Heart right ventricle (tissue), 16 donors: Measurements from ENCODE around the gene TMEM115. TPM values are rescaled to one million over a fixed set of nuclear protein-coding genes. Genes with fewer than 3 reads are reported as not detected.

ENCODE experiments used
- ATAC-seq, 8 donors: fragments of 200-7000 bp; cut with Tn5 transposase; one replicate each; pipeline ENCODE4 v1.9.1; 2020; ENCODE audit warnings: mild to moderate bottlenecking in 8 of 8, moderate library complexity in 8 of 8, moderate number of reproducible peaks in 1 of 8
- DNase-seq, 2 donors: peaks; one replicate each; pipeline ENCODE4 v3.0.0-alpha.2; 2020
- H3K27ac ChIP-seq, 10 donors: fragments of 200-600 bp; sonication (generic) in 2 of 10; one replicate each; pipeline versions ENCODE4 v1.5.0 to v1.8.0; 2020 to 2022; ENCODE audit warnings: mild to moderate bottlenecking in 3 of 10
- H3K27me3 ChIP-seq, 7 donors: fragments of 200-600 bp; one replicate each; pipeline ENCODE4 v1.8.0; 2021 to 2022; ENCODE audit warnings: mild to moderate bottlenecking in 2 of 7
- H3K36me3 ChIP-seq, 9 donors: fragments of 200-600 bp; sonication (generic) in 1 of 9; one replicate each; pipeline versions ENCODE4 v1.5.0 to v1.8.0; 2020 to 2022; ENCODE audit warnings: mild to moderate bottlenecking in 2 of 9
- H3K4me1 ChIP-seq, 9 donors: fragments of 200-600 bp; sonication (generic) in 1 of 9; one replicate each; pipeline versions ENCODE4 v1.5.0 to v1.8.0; 2020 to 2022; ENCODE audit warnings: mild to moderate bottlenecking in 4 of 9
- H3K4me3 ChIP-seq, 10 donors: fragments of 200-600 bp; sonication (generic) in 2 of 10; one replicate each; pipeline versions ENCODE4 v1.5.0 to v1.8.0; 2020 to 2022; ENCODE audit warnings: mild to moderate bottlenecking in 7 of 10, moderate library complexity in 2 of 10
- H3K9me3 ChIP-seq, 11 donors: fragments of 200-600 bp in 10 of 11; sonication (generic) in 2 of 11; one replicate each; pipeline versions ENCODE4 v1.5.0 to v1.8.0; 2013 to 2022; ENCODE audit warnings: mild to moderate bottlenecking in 2 of 11, control low read depth in 1 of 11, moderate library complexity in 1 of 11
- CTCF ChIP-seq, 9 donors: fragments of 200-600 bp; sonication (generic) in 2 of 9; IDR thresholded peaks; one replicate each; pipeline versions ENCODE4 v1.5.0 to v1.8.0; 2021 to 2022; ENCODE audit warnings: antibody characterized with exemption in 9 of 9, mild to moderate bottlenecking in 5 of 9, moderate library complexity in 1 of 9
- WGBS, 2 donors: extraction: QIAGEN DNeasy Blood & Tissue Kit; methylation state at CpG; one replicate each; pipeline ENCODE4 v1.1.7; 2013; ENCODE audit warnings: inconsistent platforms in 1 of 2; 5-methylcytosine and 5-hydroxymethylcytosine counted together
- intact Hi-C, 10 donors: fragments of 100-400 bp; cut with DNase I; formaldehyde crosslinking; loops; one replicate each; pipeline versions ENCODE4 v1.11.1 to v1.14.2; 2022
- polyA plus RNA-seq, 2 donors: library from polyadenylated mRNA; stranded (reverse); fragments of 200-250 nt; gene quantifications; one replicate each; pipeline ENCODE4 v1.2.3, GENCODE V29; 2013
- total RNA-seq, 10 donors: library from RNA; stranded (reverse); fragmentation: NEBNext Ultra II Directional in 3 of 10; extraction: Animal tissue kit (Norgen Biotek cat#: 25700) in 3 of 10; gene quantifications; one replicate each; pipeline versions ENCODE4 v1.2.1 to v1.2.4, GENCODE V29; 2021 to 2023
- donor health status: Arrhythmogenic right ventricular cardiomyopathy.
- donor health status: ischemic (EF 13 %, LVEDD 7.1; RV severe dilation, severe dysfunction).
- donor health status: healthy with polysubstance abuse.
- donor health status: DM: no; HTN: yes; CAD: no.
- donor health status: DM: no; HTN: no; CAD: no.
- donor health status: ischemic (EF 25% LVEDD 6.9; RV normal size, moderate dysfunction).
- donor health status: ischemic (EF 25% LVEDD 5.7; RV mildly dilated, moderate dysfunction).
- donor health status: healthy.
- donor health status: DM: yes; HTN: yes; CAD: no.
- donor health status: Ischemic cardiomyopathy.
- donor health status: ischemic (EF 35%, LVEDD 5.7; RV mildly dilated, moderate dysfunction).
- donor health status: nonischemic (EF 11% LVEDD 7.7; RV severe dilation, severe dysfunction).
- donor health status: DM: yes; HTN: yes; CAD: no.
- donor health status: PGD.
- donor health status: ischemic (EF 29% LVEDD 5.4; RV normal size, mild dysfunction).
- donor health status: nonischemic (EF 23%, LVEDD 6.1; RV moderate dilation, normal function).

The TMEM115 gene
- total and polyA plus RNA-seq, 12 donors = 18.1 to 47.6 (median 24.2) TPM

DNA sequence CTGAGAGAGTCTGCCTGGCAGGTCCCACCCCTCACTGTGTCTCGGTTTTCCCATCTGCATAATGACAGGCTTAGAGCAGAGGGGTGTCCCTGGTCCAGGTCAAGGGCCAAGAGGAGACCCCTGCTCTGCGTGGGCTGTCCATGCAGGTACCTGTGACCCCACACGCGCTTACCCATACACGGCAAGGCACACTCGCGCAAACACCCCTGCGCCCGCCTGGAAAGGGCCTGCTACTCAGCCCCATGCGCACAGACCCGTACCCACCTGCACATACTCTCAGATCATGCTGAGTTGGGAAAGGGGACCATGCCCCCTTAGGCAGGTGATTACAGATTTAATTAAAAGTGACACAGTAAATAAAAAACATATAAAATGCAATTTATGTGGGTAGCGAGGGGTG lies 23.4 kb upstream of the TMEM115 start:
- ATAC-seq (no peak), DNase-seq (no peak)
- WGBS, 2 donors = 91 to 93% methylated on average over 12 of the region's 12 CpGs
- no peak for TF ChIP-seq CTCF (IDR thresholded peaks at IDR 0.05)
- Histone ChIP-seq H3K36me3 (no peaks in the 10 kb centered on the region), H3K9me3 (no peaks in the 10 kb centered on the region), H3K27me3 (no peaks in the 10 kb centered on the region), H3K4me1 (no peaks in the 10 kb centered on the region), H3K27ac (no peak overlapping the region), H3K4me3 (no peak overlapping the region)
- intact Hi-C loops = no loop called here

- ATAC-seq = no peak
- Histone ChIP-seq H3K36me3 (no peaks in the 10 kb centered on the region), H3K4me1 (no peaks in the 10 kb centered on the region), H3K9me3 (no peaks in the 10 kb centered on the region), H3K4me3 (no peak overlapping the region), H3K27ac (no peak overlapping the region), H3K27me3 (no peaks in the 10 kb centered on the region)
- 91 to 94% methylated on average over 4 of the region's 4 CpGs for WGBS, 2 donors
- intact Hi-C loops = no loop called here
- DNase-seq = no peak
- TF ChIP-seq CTCF (IDR thresholded peaks at IDR 0.05) = no peak
Measured at GRCh38 chr3:50381383-50381782, 22.1 kb upstream of the TMEM115 start.

DNA sequence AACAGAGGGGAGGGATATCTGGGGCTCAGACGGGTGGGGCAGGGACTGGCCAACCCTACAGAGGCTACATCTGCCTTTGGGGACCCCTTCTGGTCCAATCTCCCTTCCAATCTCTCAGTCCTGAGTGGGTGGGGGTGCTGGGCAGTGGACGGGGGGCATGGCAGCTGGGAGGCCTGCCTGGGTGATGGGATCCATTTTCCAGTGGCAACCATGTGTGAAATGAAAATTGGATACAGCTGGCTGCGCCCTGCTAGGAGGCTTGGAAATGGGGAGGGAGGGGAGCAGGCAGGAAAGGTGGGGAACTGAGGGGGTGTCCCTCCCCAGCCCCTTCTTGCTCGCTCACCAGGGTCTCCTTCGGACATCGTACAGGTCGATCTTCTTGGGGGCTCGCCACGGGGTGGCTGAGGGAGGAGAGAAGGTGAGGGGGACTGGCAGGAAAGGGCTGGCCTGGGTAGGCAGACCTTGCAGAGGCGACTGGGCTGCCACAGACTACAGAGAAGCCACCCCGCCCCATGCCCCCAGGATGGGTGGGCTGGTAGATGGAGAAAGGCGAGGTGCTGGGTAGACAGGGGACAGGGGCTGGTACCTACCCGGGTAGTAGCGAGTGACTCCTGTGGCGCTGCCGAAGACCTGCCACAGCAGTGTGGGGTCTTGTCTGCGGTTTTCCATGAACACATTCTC lies 21.2 kb upstream of the TMEM115 start:
- no peak overlapping the region for H3K4me3 ChIP-seq
- H3K27me3 ChIP-seq = no peaks in the 10 kb centered on the region
- H3K4me1 ChIP-seq = no peaks in the 10 kb centered on the region
- DNase-seq (no peak), ATAC-seq (no peak)
- WGBS, 2 donors = 91 to 96% methylated on average over 17 of the region's 17 CpGs
- H3K36me3 ChIP-seq = no peaks in the 10 kb centered on the region
- no peak overlapping the region for H3K27ac ChIP-seq
- no peaks in the 10 kb centered on the region for H3K9me3 ChIP-seq
- no peak for TF ChIP-seq CTCF (IDR thresholded peaks at IDR 0.05)
- intact Hi-C loops = no loop called here

DNA sequence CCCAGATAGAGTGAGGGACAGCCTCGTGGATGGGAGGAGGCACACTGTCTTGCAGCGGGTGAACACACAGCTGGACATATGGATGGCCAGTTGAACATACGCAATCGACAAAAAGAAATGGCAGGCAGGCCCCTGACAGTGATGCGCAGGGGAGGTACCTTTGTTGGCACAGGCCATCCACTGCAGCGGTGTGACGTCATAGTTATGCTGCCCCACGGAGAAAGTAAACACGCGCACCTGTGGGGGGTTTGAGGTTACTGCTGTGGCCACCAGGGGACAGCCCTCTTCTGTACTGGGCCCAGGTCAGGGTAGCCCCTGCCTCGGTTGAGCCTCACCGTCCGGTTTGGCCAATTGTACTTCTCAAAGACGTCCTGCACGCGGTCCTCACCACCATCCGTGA lies 19.4 kb upstream of the TMEM115 start:
- intact Hi-C loops = loop anchor here in 2 of 10 donors (10.0 kb wide), 2 partner anchors 156 to 166 kb away; no protein-coding TSS in a partner anchor
- no peak overlapping the region for H3K4me3 ChIP-seq
- ATAC-seq (no peak), DNase-seq (no peak)
- TF ChIP-seq CTCF (IDR thresholded peaks at IDR 0.05) = no peak
- 91% methylated on average over 17 of the region's 17 CpGs for WGBS, 2 donors
- H3K4me1 ChIP-seq = no peaks in the 10 kb centered on the region
- H3K27ac ChIP-seq = no peak overlapping the region
- no peaks in the 10 kb centered on the region for H3K9me3 ChIP-seq
- no peaks in the 10 kb centered on the region for H3K36me3 ChIP-seq
- no peaks in the 10 kb centered on the region for H3K27me3 ChIP-seq
